SK-N-SH treated with all-trans-retinoic acid at 6 μM for 48 hours (cell line): ENCODE measurements around the gene NOBOX.

Experiments used
- ESRRG ChIP-seq: fragments of 250-450 bp; sonication (Bioruptor Pico); IDR thresholded peaks from 2 replicates; pipeline ENCODE4 v1.6.1; 2021; ENCODE audit warnings: mild to moderate bottlenecking
- ZC3H10 ChIP-seq: fragments of 250-450 bp; sonication (Bioruptor Pico); IDR thresholded peaks from 2 replicates; pipeline ENCODE4 v1.5.1; 2021; ENCODE audit warnings: mild to moderate bottlenecking, moderate library complexity
- TF ChIP-seq, protein P1 (sequence below): fragments of 250-450 bp; sonication (Bioruptor Pico); IDR thresholded peaks from 2 replicates; pipeline ENCODE4 v1.5.0; 2020; ENCODE audit warnings: mild to moderate bottlenecking, moderate library complexity

DNA sequence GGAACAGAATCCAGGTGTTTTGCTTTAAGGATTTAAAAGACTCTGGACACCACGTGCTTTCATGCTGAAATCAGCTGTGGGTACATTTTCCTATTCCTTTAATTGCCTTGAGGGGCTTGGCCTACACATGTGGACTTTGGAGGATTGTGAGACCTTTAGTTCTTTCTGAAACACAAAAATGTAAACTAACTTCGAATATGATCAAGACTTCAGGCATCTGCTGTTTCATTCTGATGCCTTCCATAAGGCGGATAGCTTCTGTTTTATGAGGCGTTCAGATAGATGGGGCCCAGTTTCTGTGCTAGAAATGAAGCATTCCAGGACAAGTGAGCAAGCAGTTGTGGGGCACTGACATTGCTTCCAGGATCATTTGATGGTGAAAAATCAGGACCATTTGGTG, 1.5 kb upstream of the NOBOX start:
- TF ChIP-seq ESRRG (no peak), ZC3H10 (CRISPR knock-in tag) (no peak)
- TF ChIP-seq, protein P1, sequence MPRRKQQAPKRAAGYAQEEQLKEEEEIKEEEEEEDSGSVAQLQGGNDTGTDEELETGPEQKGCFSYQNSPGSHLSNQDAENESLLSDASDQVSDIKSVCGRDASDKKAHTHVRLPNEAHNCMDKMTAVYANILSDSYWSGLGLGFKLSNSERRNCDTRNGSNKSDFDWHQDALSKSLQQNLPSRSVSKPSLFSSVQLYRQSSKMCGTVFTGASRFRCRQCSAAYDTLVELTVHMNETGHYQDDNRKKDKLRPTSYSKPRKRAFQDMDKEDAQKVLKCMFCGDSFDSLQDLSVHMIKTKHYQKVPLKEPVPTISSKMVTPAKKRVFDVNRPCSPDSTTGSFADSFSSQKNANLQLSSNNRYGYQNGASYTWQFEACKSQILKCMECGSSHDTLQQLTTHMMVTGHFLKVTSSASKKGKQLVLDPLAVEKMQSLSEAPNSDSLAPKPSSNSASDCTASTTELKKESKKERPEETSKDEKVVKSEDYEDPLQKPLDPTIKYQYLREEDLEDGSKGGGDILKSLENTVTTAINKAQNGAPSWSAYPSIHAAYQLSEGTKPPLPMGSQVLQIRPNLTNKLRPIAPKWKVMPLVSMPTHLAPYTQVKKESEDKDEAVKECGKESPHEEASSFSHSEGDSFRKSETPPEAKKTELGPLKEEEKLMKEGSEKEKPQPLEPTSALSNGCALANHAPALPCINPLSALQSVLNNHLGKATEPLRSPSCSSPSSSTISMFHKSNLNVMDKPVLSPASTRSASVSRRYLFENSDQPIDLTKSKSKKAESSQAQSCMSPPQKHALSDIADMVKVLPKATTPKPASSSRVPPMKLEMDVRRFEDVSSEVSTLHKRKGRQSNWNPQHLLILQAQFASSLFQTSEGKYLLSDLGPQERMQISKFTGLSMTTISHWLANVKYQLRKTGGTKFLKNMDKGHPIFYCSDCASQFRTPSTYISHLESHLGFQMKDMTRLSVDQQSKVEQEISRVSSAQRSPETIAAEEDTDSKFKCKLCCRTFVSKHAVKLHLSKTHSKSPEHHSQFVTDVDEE, result no peak
